ENCODE measurements around the gene NPL. TPM values are rescaled to one million over a fixed set of nuclear protein-coding genes. Genes with fewer than 3 reads are reported as not detected.

The NPL gene
- total RNA-seq, 4 donors from 2014 or later: 7.8 to 16.2 (median 12.6) TPM

DNA sequence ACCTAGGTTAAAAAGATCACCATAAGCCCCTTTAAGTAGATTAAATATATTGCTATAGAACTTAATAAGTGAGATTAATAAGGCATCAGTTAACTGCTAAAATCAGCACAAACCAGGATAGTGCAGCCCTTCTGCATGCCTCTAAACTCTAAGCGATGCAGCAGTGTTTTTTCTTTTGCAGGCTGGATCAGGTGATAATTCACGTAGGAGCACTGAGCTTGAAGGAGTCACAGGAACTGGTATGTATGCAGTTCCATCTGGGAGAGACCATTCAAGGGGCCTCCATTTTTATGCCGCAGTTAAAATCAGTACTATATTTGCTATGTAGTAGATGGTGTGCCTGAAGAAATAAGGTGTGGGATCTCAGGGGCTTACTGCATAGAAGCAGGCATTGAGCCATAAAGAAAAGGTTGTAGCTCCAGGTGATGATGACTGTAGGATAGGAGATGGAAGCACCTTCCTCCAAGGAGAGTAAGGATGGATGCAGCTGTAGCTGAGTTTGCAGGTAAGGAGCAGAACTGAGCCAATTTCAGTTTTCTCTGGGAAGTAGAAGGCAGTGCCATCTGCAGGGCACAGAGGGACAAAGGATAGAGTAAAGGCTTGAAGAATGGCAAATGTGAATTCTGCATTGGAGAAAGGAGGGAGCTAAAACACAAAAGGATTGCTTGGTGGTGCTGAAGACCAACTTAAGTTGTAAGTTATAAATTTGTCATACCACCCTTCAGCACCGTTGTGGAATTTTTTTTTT is 22.6 kb downstream of the NPL start:
- TF ChIP-seq POLR2A (IDR thresholded peaks at IDR 0.05) (no peak), CTCF (IDR thresholded peaks at IDR 0.05) (no peak)
- Histone ChIP-seq H3K36me3 (peaks cover 0 to 87% (median 4%) of the 10 kb centered on the region in 3 donors), H3K4me1 (no peaks in the 10 kb centered on the region), H3K4me3 (no peak overlapping the region), H3K9me3 (no peaks in the 10 kb centered on the region), H3K27me3 (no peaks in the 10 kb centered on the region), H3K27ac (no peak overlapping the region)
- intact Hi-C loops (cut with DNase I): no loop called here
- WGBS, 2 donors: 82 to 93% methylated on average over 4 of the region's 4 CpGs
- DNase-seq: no peak

DNA sequence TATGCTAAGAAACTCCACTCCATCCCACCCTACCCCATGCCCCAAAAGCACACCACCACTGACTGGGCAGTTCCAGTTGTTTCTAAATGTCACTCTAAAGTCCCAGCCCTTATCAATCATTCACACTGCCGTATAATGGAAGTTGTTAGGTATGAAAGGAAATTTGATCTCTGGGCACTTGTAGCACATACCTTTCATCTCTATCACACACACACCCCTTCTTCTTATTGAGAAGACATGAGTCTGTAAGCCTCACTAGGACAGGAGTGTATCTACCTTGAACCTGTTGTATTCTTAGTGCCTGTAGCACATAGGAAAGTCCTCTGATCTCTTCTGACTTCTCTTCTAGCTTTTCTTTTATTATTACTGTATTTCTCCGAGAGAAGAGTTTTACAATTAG is 27.3 kb downstream of the NPL start:
- Histone ChIP-seq H3K27ac (no peak overlapping the region), H3K27me3 (no peaks in the 10 kb centered on the region), H3K4me3 (no peak overlapping the region), H3K36me3 (peaks cover 3 to 100% (median 4%) of the 10 kb centered on the region in 3 donors), H3K9me3 (no peaks in the 10 kb centered on the region), H3K4me1 (no peaks in the 10 kb centered on the region)
- intact Hi-C loops (cut with DNase I): no loop called here
- 70 to 100% methylated on average over 2 of the region's 2 CpGs for WGBS, 2 donors
- no peak for TF ChIP-seq CTCF (IDR thresholded peaks at IDR 0.05)
- no peak for TF ChIP-seq POLR2A (IDR thresholded peaks at IDR 0.05)
- no peak for DNase-seq

GRCh38 chr1:182817802-182818201 is 28.2 kb downstream of the NPL start:
- no peak for TF ChIP-seq CTCF (IDR thresholded peaks at IDR 0.05)
- TF ChIP-seq POLR2A (IDR thresholded peaks at IDR 0.05): no peak
- Histone ChIP-seq H3K4me3 (no peak overlapping the region), H3K27me3 (no peaks in the 10 kb centered on the region), H3K36me3 (peaks cover 3 to 100% (median 4%) of the 10 kb centered on the region in 3 donors), H3K9me3 (no peaks in the 10 kb centered on the region), H3K4me1 (no peaks in the 10 kb centered on the region), H3K27ac (no peak overlapping the region)
- no peak for DNase-seq
- WGBS, 2 donors: 78 to 83% methylated on average over 3 of the region's 3 CpGs
- intact Hi-C loops (cut with DNase I): no loop called here

DNA sequence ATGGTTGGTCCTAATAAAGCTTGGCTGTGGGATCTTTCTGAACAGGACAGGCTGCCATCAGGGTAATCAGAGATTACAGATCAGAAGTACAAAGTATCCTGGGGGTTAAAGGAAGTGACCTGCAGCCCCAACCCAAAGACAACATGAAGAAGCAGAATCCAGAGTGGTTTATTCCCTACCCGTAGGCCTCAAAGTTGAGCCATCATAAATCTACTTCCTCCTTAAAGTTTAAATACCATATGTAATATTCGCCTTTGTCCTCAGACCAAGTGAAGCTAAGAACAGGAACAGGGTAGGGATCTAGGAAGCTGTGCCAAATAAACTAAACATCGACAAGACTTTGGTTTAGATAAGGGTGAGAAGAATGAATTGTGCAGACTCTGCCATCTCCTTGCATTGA is 33.6 kb downstream of the NPL start:
- Histone ChIP-seq H3K27me3 (no peaks in the 10 kb centered on the region), H3K4me3 (no peak overlapping the region), H3K27ac (no peak overlapping the region), H3K4me1 (no peaks in the 10 kb centered on the region), H3K36me3 (peaks cover 0 to 86% (median 3%) of the 10 kb centered on the region in 3 donors), H3K9me3 (no peaks in the 10 kb centered on the region)
- no peak for DNase-seq
- TF ChIP-seq CTCF (IDR thresholded peaks at IDR 0.05) (no peak), POLR2A (IDR thresholded peaks at IDR 0.05) (no peak)
- intact Hi-C loops (cut with DNase I): no loop called here
- WGBS, 2 donors: 80 to 87% methylated on average over 3 of the region's 3 CpGs

DNA sequence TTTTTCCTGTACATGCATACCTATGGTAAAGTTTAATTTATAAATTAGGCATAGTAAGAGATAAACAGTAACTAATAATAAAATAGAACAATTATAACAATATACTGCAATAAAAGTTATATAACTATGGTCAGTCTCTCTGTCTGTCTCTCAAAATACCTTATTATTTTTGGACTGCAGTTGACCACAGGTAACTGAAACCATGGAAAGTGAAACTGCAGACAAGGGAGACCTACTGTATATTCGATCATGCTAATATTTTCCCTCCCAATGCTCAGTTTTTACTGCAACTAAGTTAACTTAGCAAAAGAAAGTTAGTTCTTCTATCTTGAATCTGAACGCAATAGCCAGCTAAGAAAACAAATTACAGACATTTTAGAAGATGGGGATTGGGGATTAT is 37.3 kb downstream of the NPL start:
- WGBS, 2 donors: 85 to 91% methylated on average over 2 of the region's 2 CpGs
- Histone ChIP-seq H3K4me3 (no peak overlapping the region), H3K9me3 (no peaks in the 10 kb centered on the region), H3K27me3 (no peaks in the 10 kb centered on the region), H3K36me3 (peaks cover 0 to 74% (median 0%) of the 10 kb centered on the region in 3 donors), H3K27ac (no peak overlapping the region), H3K4me1 (no peaks in the 10 kb centered on the region)
- DNase-seq: no peak
- intact Hi-C loops (cut with DNase I): no loop called here
- TF ChIP-seq POLR2A (IDR thresholded peaks at IDR 0.05) (no peak), CTCF (IDR thresholded peaks at IDR 0.05) (no peak)

Measured in esophagus squamous epithelium (tissue), 5 donors.